Ramos (cell line): ENCODE data around the gene NCAN.
"Not testable (repeated sequence)": the region's sequence is repeated elsewhere in the genome, so short reads cannot be mapped to it uniquely, and the experiment has no call there.

Source experiments
- in situ Hi-C: fragments of 300-500 bp; cut with MboI; formaldehyde crosslinking; loops from one replicate; pipeline ENCODE4 v1.14.3; 2022; ENCODE audit warnings: low sequenced_read_pairs; ENCODE audit not compliant: unreplicated experiment

The NCAN gene

DNA sequence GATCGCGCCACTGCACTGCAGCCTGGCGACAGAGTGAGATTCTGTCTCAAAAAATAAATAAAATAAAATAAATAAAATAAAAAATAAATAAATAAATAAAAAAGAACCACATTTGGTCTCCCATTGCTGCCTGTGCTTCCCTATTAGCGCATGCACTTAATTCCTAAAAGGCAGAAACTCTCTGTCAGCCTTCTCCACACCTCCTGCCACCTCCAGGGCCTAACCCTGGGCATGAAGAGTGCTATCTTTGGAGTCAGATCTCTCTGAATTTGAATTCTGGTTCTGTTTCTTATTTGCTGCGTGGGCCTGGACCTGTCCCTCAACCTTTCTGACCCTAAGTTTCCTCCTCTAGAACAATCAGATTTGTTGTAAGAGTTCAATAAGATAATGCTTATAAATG, 11.3 kb downstream of the NCAN start:
- in situ Hi-C loops: no loop called here

GRCh38 chr19:19223636-19224035, 11.9 kb downstream of the NCAN start:
- in situ Hi-C loops: no loop called here

DNA sequence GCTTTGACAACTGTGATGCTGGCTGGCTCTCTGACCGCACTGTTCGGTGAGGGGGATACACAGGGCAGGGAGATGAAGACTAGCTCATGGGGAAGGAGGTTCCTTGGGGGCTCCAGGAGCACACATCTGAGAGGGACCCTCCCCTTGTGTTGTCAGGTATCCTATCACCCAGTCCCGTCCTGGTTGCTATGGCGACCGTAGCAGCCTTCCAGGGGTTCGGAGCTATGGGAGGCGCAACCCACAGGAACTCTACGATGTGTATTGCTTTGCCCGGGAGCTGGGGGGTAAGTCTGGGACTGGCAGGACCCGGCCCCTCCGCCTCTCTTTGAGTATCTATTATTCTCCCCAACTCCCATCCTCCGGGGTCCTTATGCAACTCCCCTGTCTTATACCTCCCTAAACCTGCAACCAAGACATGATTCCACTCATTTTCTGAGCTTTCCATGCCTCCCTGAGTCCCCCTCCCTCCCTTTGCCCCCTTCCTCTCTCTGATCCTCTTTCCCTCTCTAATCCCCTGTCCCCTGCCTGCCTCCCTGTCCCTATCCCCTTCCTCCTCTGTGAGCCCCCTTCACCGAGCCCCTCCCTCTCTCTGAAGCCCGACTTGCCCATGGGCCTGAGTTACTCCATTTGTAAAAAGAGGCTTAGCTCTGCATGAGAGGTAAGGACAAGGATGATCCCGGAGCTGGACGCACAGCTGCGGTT, 12.5 kb downstream of the NCAN start:
- in situ Hi-C loops: no loop called here

GRCh38 chr19:19224852-19225494, 13.2 kb downstream of the NCAN start:
- in situ Hi-C loops: no loop called here

GRCh38 chr19:19226204-19226603, 14.4 kb downstream of the NCAN start:
- in situ Hi-C loops: no loop called here

- in situ Hi-C loops: no loop called here
Measured at GRCh38 chr19:19226663-19227062, 14.9 kb downstream of the NCAN start.

DNA sequence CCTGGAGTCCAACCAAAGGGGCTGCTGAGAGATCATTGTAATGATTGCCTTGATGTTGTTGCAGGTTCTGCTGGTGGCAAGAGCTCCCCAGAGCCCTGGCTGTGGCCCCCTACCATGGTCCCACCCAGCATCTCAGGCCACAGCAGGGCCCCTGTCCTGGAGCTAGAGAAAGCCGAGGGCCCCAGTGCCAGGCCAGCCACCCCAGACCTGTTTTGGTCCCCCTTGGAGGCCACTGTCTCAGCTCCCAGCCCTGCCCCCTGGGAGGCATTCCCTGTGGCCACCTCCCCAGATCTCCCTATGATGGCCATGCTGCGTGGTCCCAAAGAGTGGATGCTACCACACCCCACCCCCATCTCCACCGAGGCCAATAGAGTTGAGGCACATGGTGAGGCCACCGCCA, 15.5 kb downstream of the NCAN start:
- in situ Hi-C loops: no loop called here

- in situ Hi-C loops: no loop called here
Measured at GRCh38 chr19:19229701-19230100, 17.9 kb downstream of the NCAN start.

GRCh38 chr19:19230999-19231398, 19.2 kb downstream of the NCAN start:
- in situ Hi-C loops: no loop called here

DNA sequence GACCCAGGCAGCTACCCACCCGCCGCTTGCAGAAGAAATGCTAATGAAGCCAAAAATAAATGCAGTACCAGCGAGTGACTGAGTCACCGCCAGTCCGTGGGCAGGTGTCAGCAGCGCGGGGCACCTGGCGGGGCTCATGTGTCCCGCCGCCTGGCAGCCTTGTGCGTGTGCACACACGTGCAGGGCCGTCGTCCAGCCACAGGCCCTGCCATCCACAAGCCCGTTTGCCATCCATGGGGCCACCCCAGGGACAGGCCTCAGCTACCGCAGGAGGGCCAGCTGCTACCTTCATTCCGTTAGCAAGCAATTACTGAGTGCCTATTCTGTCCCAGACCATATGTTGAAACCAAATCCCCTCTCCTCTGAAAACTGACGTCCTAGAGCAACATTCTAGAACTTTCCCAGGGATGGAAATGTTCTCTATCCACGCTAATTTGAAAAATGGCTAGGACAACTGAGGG, 20.5 kb downstream of the NCAN start:
- in situ Hi-C loops: no loop called here

GRCh38 chr19:19234220-19234816, 22.6 kb downstream of the NCAN start:
- in situ Hi-C loops: no loop called here

GRCh38 chr19:19236173-19236572, 24.4 kb downstream of the NCAN start:
- in situ Hi-C loops: no loop called here

- in situ Hi-C loops: no loop called here
Measured at GRCh38 chr19:19238126-19238894, 26.6 kb downstream of the NCAN start.

GRCh38 chr19:19239675-19240074, 27.9 kb downstream of the NCAN start:
- in situ Hi-C loops: no loop called here

- in situ Hi-C loops: no loop called here
Measured at GRCh38 chr19:19240476-19240875, 28.7 kb downstream of the NCAN start.

GRCh38 chr19:19250196-19250801, 38.5 kb downstream of the NCAN start:
- in situ Hi-C loops: no loop called here

DNA sequence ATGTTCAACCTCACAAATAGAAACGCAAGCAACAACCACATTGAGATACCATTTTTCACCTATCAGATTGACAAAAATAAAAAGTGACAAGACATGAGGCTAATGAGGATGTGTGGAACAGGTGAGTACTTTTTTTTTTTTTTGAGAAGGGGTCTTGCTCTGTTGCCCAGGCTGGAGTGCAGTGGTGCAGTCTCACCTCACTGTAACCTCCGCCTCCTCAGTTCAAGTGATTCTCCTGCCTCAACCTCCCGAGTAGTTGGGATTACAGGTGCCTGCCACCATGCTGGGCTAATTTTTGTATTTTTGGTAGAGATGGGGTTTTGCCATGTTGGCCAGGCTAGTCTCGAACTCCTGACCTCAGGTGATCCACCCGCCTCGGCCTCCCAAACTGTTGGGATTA, 41.7 kb downstream of the NCAN start:
- in situ Hi-C loops: not testable (repeated sequence)

- in situ Hi-C loops: no loop called here
Measured at GRCh38 chr19:19256072-19256969, 44.6 kb downstream of the NCAN start.

DNA sequence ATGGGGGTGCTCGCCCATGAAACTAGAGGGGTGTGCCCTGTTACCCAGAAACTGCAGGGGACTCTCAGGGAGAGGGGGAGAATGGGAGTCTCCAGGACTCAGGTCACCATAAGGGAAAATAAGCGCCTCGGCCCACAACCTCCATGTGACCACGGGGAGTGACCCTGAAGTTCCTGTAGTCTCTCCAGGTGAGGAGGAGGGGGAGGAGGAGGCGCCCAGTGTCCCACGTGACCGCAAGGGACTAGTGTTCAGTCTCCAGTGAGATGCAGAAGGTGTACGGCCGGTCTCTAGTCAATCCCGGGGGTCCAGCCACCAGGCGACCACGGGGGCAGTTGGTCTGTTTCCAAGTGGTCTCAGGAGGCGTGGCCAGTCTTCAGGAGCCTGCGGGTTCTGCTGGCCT, 45.4 kb downstream of the NCAN start:
- in situ Hi-C loops: no loop called here
